HuH-7.5 (cell line): Measurements from ENCODE around the gene GLTP.

Source experiments
- DNase-seq: peaks from one replicate; pipeline ENCODE4 v3.0.0; 2011; ENCODE audit warnings: low spot score

The GLTP gene

DNA sequence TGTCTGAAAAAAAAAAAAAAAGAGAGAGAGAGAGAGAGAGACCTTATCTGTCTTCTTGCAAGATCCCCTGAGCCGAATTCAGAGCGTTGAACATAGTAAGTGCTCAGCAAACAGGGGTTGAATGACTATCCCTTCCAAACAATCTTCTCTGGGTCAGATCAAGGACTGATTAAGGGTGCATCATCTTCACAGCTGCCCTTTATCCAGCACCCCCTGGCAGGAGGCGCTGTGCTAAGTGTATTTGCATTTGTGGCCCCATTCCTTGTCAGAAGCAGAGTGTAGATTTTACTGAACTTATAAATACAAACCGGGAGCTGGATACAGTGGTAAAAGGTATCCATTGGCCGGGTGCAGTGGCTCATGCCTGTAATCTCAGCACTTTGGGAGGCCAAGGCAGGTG is 38.3 kb downstream of the GLTP start:
- DNase-seq, result no peak

DNA sequence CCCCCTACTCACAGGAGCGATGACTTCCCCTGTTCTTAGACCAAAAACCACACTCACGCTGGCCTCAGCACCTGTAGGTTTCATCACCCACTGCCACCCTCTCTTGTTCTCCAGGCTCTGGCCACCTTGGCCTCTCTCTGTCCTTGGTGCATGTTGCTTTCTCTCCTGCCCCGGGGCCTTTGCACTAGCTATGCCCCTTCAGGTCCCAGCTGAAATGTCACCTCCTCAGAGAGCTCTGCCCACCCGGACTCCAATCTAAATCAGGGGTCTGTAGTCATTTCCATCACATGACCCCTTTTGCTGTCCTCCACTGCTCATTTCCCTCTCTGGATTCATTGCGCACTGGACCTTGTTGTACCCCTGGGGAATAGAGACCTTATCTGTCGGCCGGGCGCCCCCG is 39.0 kb downstream of the GLTP start:
- no peak for DNase-seq

DNA sequence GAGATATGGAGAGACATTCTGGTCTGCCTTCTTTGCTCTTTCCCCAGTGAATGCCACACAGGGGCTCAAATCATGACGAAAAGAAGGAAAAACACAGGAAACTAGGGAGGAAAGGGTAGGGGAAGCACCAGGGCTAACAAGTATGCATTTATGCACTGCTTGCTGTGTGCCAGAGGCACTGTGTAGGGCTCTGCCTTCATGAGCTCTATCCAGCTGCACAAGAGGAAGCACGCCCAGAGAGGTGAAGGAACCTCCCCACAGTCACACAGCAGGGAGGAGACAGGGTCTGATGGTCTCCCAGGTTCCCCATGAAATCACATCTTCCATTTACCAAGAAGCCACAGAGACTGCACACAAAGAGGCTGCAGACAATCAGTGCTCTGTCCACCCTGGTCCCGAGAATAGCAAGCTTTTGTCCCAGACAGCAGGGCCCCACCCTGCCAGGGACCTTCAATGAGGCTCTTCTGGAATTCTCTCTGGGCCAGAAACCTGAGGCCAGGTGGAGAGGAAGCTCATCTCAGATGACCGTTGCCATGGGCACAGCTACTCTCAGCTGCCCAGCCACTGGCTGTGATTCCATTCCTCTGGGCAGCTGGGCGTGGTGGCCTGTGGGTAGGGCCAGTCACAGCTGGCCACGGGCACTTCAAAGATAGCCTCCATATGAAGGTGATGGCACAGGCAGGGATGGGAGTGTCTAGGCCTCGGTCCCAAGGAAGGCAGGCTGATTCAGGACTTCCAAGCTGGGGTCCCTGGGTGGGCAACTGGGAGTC is 39.9 kb downstream of the GLTP start:
- no peak for DNase-seq

GRCh38 chr12:109839444-109839843 is 40.9 kb downstream of the GLTP start:
- no peak for DNase-seq

DNA sequence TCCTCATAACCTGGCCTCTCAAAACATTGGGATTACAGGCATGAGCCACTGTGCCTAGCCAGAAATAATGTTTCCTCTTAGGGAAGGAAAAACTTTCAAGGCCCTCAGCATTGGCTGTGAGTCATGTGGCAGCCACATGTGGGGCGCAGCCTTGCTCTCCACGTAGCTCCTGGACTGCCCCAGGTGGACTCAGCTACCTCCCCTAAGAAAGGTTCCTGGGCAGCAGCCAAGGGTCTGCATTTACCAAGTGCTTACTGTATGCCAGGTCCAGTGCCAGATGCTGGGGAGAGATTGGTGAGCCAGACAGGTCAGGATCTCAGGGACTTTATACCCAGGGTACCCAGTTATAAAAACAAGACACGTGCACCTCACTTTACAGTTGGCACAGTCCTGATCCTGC is 43.4 kb downstream of the GLTP start:
- DNase-seq, result no peak

- no peak for DNase-seq
These were observed 44.5 kb downstream of the GLTP start for GRCh38 chr12:109835827-109836226.

GRCh38 chr12:109833307-109834189 is 46.8 kb downstream of the GLTP start, which contains the start of gene TRPV4:
Gene TRPV4 (minus strand): TSS chr12:109833398. CDS start chr12:109814796, 18,602 bp downstream.
- DNase-seq, result peak; percentile 76

DNA sequence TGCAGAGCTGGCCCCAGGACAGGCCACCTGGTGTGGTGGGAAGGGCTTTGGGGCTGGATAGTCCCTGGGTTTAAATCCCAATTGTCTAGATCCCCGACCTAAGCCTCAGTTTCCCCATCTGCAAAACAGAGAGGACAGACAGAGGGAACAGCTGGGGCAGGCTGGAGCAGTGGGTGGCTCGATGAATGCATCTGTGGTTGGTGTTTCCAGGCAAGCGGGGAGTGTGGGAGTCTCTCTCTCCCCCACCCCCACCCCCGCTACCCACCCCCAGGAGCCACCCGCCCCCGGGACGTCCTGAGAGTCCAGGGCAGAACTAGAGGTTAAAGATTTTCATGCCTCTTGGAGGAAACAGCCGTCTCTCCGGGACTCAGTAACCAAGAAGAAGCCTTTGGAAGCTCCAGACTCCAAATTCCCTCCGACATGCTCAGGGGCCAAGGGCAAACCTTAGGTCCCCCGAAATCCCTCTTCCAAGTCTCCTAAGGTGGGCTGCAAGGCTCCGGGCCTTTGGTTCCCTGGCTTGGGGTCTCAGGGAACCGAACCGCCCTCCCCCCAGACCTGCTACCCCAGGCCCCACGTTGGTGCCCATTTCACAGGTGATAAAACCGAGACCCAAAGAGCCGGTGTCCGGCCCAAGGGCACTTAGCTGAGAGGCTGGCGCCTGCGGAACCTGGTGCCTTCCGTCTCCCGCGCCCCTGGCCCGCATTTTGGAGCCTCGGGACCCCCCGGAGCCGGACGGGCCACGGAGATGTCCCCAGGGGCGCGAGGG is 47.6 kb downstream of the GLTP start:
- no peak for DNase-seq

DNA sequence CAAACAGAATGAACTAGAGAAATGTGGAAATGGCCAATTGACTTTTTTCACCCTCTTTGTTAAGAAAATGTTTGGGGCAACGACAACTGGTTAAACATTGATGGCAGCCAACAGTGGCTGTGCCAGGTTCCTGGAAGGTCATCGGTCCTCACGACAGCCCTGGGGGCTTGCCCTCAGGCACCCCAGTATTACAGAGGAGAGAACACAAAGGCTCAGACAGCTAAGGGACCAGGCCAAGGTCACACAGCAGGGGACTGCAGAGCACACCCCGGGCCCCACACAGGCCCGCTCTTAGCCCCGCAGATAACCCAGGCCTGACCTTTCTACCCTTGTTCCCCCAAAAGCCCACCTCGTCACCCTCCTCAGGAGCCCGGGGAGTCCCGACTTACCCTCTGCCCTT is 48.4 kb downstream of the GLTP start:
- no peak for DNase-seq

GRCh38 chr12:109831365-109831764 is 49.0 kb downstream of the GLTP start:
- no peak for DNase-seq

DNA sequence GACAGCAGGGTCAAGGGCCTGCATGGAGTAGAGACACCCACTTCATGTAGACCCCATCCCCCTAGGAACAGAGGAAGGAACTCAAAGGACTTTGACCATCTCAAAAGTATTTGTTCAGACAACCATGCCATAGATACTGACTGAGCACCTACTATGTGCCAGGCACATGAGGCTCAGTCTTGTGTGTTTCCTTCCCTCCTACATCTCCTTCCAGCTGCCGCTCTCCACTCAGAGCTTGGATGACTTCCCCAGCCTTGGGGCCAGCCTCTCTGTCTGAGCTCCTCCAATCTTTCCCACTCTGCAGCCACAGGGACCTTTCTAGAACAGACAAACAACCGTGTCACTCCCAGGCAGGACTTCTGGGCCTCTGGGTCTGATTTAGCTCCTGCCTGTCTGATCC is 49.6 kb downstream of the GLTP start:
- no peak for DNase-seq

DNA sequence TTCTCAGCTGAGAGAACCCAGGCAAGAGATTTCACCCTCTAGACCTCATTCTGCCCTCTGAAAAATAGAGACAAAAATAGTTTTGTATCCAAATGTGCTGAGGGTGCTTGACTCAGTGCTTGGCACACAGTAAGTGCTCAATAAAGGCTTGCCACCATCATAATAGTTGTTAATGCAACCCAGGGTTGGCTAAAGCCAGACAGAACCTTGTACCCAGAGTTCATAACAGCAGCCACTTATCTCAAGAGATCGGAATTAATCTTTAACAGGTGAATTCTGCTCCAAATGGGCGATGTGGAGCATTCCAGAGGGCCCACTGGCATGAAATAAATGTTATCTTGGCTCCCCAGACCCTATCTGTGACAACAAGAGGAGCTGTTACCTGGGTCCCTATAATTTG is 50.1 kb downstream of the GLTP start:
- no peak for DNase-seq

GRCh38 chr12:109829667-109830066 is 50.7 kb downstream of the GLTP start:
- no peak for DNase-seq

- DNase-seq, result no peak
These were observed 51.4 kb downstream of the GLTP start for GRCh38 chr12:109828754-109829511.

GRCh38 chr12:109827566-109828550 is 52.5 kb downstream of the GLTP start:
- DNase-seq, result no peak

DNA sequence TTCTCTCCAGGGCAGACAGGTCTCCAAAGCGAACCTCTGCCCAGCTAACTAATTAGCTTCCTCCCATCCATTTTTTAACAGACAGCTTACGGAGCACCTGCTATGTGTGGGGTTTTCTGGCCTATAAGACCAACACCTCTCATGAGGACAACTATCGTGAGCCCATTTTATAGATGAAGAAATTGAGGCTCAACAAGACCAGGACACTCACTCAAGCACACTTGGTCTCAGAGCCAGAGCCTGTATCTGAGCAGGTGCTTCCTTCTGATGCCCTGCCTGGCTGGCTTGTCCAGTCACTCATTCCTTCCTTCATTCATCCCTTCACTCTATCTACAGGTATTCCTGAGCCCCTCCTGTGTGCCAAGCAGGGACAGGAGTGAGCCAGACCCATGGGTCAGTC is 53.3 kb downstream of the GLTP start:
- no peak for DNase-seq

- no peak for DNase-seq
These were observed 55.6 kb downstream of the GLTP start for GRCh38 chr12:109824731-109825130.

GRCh38 chr12:109822951-109823411 is 57.4 kb downstream of the GLTP start:
- DNase-seq, result no peak

DNA sequence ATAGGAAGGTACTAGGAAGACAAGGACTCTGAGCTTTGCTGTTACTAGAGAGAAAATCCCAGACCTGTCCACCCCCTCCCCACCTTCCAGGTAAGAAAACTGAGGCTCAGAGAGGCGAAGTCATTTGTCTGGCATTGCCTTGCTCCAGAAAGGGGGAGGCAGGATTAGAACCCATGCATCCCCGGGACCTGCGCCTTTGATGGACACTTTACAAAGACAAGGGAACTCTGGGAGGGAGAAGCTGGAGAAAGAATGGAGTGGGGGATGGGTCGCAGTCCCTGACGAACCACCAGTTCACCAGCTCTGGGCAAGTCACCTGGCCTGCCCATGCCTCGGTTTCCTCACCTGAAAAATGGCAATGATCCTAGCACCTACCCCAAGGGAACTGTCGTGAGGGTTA is 57.9 kb downstream of the GLTP start:
- DNase-seq, result no peak

DNA sequence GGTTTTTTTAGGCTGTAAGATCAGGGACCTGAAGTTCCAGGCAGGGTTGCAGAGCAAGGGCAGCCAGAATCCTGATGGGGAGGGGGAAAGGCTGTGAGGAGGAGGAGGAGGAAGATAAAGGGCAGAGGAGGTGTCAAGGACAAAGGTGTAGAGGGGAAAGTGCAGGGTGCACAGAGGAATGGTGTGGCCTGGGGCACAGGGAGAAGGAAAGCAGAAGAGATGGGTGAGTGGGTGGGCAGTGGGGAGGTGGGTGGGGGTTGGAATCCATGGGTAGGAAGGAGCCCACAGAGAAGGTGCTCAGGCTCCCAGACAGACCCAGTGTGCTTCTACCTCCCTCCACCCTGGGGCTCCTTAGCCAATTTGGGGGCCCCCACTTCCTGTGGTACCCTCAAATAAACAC is 58.4 kb downstream of the GLTP start:
- no peak for DNase-seq
